Fibroblast of lung (primary cell): ENCODE measurements around the gene OR9Q2.

Experiments used
- EZH2 ChIP-seq: IDR thresholded peaks from 2 replicates; pipeline ENCODE4 v1.5.1; 2012; ENCODE audit warnings: low read length, control low read depth, mild to moderate bottlenecking; ENCODE audit errors: missing control alignments
- TF ChIP-seq, protein P1 (sequence below), 2 donors: IDR thresholded peaks in 1 of 2; conservative IDR thresholded peaks in 1 of 2; 1 replicate in 1 of 2; 2 replicates in 1 of 2; pipeline ENCODE4 v1.5.1; 2011 to 2012; ENCODE audit warnings: low read length in 2 of 2, control low read depth in 1 of 2, inconsistent platforms in 1 of 2, low read depth in 1 of 2, mild to moderate bottlenecking in 1 of 2

DNA sequence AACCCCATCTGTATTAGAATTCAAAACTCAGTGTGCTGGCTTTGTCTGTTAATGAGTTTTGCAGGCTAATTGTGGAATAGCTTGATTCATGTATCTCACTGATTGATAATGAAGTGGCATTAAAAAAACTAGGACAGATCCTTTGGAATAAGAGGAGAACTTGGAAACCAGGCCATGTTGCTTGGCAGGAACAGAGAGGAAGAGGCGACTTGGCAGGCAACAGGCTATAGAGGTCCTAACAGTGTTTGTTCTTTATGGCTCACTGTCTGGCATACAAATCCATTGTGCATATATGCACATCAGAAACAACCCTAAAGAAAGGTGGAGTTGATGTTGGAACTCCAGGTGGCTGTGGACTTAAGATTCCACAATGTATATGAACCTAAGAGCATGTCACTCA, 46.1 kb upstream of the OR9Q2 start:
- TF ChIP-seq, protein P1, sequence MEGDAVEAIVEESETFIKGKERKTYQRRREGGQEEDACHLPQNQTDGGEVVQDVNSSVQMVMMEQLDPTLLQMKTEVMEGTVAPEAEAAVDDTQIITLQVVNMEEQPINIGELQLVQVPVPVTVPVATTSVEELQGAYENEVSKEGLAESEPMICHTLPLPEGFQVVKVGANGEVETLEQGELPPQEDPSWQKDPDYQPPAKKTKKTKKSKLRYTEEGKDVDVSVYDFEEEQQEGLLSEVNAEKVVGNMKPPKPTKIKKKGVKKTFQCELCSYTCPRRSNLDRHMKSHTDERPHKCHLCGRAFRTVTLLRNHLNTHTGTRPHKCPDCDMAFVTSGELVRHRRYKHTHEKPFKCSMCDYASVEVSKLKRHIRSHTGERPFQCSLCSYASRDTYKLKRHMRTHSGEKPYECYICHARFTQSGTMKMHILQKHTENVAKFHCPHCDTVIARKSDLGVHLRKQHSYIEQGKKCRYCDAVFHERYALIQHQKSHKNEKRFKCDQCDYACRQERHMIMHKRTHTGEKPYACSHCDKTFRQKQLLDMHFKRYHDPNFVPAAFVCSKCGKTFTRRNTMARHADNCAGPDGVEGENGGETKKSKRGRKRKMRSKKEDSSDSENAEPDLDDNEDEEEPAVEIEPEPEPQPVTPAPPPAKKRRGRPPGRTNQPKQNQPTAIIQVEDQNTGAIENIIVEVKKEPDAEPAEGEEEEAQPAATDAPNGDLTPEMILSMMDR (conservative IDR thresholded peaks at IDR 0.05 in 1 of 2, IDR thresholded peaks at IDR 0.05 in 1 of 2; ENCODE audit: low read depth in 1 of 2, low read length in 2 of 2) = no peak
- no peak for TF ChIP-seq EZH2
